GM18873 (cell line): ENCODE measurements around the gene GYPA.
"Not testable (repeated sequence)": the region's sequence is repeated elsewhere in the genome, so short reads cannot be mapped to it uniquely, and the experiment has no call there.

Experiments used
- ATAC-seq: cut with Tn5 transposase; IDR thresholded peaks from one replicate; pipeline ENCODE4 v1.9.1; 2021; ENCODE audit warnings: mild to moderate bottlenecking, moderate library complexity, moderate number of reproducible peaks; ENCODE audit not compliant: unreplicated experiment, low FRiP score

Gene GYPA

GRCh38 chr4:144130167-144130566 is 10.4 kb downstream of the GYPA start:
- not testable (repeated sequence) for ATAC-seq

- not testable (repeated sequence) for ATAC-seq
These were observed 11.1 kb downstream of the GYPA start for GRCh38 chr4:144129336-144129875.

GRCh38 chr4:144128709-144129320 is 11.7 kb downstream of the GYPA start:
- ATAC-seq = not testable (repeated sequence)

GRCh38 chr4:144125109-144125508 is 15.4 kb downstream of the GYPA start:
- not testable (repeated sequence) for ATAC-seq

GRCh38 chr4:144123982-144124635 is 16.4 kb downstream of the GYPA start:
- ATAC-seq = not testable (repeated sequence)

- ATAC-seq = not testable (repeated sequence)
These were observed 17.2 kb downstream of the GYPA start for GRCh38 chr4:144123269-144123668.

GRCh38 chr4:144119752-144120151 is 20.8 kb downstream of the GYPA start:
- not testable (repeated sequence) for ATAC-seq

GRCh38 chr4:144115519-144115918 is 25.0 kb downstream of the GYPA start:
- ATAC-seq = no peak

- ATAC-seq = no peak
These were observed 27.0 kb downstream of the GYPA start for GRCh38 chr4:144113546-144113945.

GRCh38 chr4:144104509-144105130 is 35.9 kb downstream of the GYPA start:
- ATAC-seq = no peak

GRCh38 chr4:144097776-144098175 is 42.7 kb downstream of the GYPA start:
- not testable (repeated sequence) for ATAC-seq

GRCh38 chr4:144093995-144094394 is 46.5 kb downstream of the GYPA start:
- not testable (repeated sequence) for ATAC-seq

- ATAC-seq = not testable (repeated sequence)
These were observed 49.3 kb downstream of the GYPA start for GRCh38 chr4:144091181-144091580.

GRCh38 chr4:144090744-144091143 is 49.8 kb downstream of the GYPA start:
- no peak for ATAC-seq

GRCh38 chr4:144082053-144082452 is 58.5 kb downstream of the GYPA start:
- not testable (repeated sequence) for ATAC-seq

- ATAC-seq = not testable (repeated sequence)
These were observed 60.4 kb downstream of the GYPA start for GRCh38 chr4:144080135-144080534.

- ATAC-seq = not testable (repeated sequence)
These were observed 61.8 kb downstream of the GYPA start for GRCh38 chr4:144078746-144079145.

GRCh38 chr4:144061556-144061955 is 79.0 kb downstream of the GYPA start:
- not testable (repeated sequence) for ATAC-seq

GRCh38 chr4:144060234-144060859 is 80.2 kb downstream of the GYPA start:
- ATAC-seq = not testable (repeated sequence)
